ENCODE measurements around the gene CELSR1.

DNA sequence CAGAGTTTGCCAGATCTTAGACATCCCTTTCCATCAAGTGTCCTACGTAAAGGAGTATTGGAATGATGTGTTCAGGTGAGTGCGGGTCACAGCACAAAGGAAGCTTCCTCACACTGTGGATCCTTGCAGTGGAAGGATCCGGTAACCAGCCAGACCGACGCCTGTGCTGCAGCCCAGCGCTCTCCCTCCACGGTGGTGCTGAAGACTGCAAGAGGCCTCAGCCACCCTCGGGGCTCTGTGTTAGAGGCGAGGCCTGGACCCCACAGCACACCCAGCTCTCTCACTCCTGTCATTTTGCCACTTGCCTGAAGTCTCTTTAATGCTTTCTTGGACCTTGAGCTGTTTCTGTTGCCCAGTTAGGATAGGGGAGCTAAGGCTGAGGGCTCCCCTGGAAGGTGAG, 199.6 kb downstream of the CELSR1 start:
- TF ChIP-seq, protein P1, sequence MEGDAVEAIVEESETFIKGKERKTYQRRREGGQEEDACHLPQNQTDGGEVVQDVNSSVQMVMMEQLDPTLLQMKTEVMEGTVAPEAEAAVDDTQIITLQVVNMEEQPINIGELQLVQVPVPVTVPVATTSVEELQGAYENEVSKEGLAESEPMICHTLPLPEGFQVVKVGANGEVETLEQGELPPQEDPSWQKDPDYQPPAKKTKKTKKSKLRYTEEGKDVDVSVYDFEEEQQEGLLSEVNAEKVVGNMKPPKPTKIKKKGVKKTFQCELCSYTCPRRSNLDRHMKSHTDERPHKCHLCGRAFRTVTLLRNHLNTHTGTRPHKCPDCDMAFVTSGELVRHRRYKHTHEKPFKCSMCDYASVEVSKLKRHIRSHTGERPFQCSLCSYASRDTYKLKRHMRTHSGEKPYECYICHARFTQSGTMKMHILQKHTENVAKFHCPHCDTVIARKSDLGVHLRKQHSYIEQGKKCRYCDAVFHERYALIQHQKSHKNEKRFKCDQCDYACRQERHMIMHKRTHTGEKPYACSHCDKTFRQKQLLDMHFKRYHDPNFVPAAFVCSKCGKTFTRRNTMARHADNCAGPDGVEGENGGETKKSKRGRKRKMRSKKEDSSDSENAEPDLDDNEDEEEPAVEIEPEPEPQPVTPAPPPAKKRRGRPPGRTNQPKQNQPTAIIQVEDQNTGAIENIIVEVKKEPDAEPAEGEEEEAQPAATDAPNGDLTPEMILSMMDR (IDR thresholded peaks at IDR 0.05), result no peak
- no peak for TF ChIP-seq ZFX (IDR thresholded peaks at IDR 0.05; ENCODE audit: borderline replicate concordance)

All from 22Rv1 (cell line).